ENCODE data around the gene CSTF1.

The CSTF1 gene

DNA sequence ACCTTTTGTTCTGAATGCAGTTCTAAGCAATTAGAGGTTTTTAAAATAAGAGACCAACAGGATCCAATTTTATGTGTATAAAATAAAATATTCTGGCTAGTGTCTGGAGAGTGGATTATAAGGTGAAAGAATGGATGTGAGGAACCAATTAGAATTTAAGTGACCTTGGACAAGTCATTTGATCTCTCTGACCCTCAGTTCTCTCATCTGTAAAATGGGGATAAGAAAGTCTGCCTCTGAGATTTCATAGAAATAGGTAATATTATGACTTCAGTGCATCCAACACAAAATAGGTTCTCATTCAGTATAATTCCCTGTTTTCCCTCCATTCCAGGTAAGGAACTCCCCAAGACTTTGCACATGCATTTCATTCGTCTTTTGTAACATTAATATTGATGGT lies 38.5 kb downstream of the CSTF1 start:
- no peak for DNase-seq

DNA sequence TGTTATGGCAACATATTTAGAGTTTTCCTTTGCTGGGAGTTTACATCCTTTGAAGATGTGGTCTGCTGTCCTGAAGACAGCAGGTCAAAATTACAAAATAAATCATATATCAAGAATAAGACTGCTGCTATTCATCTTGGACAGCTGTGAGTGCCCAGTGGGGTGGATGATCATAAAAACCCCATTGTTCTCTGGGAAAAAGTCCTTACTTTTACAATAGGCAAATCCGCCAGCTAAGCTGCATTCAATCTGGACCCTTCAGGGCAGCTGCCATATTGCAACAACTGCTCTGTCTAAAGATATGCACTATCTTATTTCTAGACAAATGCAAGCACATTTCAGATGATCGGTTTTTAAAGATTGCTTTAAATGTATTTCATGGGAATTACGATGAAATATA lies 39.0 kb downstream of the CSTF1 start:
- DNase-seq: no peak

DNA sequence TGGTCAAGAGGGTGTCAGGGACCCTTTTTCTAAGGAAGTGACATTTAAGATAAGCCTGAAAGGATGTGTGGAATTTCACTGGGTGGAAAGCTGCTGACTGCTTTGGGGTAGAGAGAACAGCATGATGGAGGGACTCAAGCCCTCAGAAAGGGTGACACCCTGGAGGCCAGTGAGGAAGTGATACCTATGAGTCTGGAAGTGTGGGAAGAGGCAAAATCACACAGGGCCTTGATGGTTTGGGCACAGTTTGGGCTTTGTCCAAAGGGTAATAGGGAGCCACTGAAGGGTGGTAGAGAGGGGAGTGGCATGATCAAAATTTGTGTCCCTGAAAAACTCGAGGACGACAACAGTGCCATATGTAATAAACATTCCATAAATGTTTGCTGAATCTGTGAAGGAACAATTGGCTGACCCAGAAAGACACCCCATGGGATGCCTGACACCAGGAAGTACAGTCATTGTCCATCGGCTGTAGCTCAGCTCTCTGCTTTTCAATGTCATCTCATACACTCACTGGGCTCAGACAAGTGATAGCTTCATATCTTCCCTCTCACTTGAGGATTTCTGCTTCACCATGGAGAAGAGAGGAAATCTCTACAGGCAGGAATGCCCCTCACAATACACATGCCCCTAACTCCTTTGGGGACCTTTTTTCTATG lies 40.9 kb downstream of the CSTF1 start:
- no peak for DNase-seq

DNA sequence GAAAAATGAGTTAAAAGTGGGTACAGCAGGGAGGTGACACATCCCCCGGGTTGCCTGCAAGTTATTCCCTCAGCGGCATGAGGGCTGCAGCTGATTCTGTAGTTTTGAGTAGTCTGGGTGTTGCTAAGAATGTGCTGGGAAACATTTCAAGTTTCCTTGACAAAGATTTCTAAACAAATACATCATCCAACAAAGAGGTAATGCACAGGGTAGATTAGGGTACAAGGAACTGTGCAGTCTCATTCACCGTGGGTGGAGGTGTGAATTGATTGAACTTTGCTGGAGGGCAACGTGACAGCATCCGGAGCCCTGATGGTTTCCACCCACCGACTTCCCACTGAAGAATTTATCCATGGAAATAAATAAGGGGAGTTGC lies 41.4 kb downstream of the CSTF1 start:
- DNase-seq: no peak

DNA sequence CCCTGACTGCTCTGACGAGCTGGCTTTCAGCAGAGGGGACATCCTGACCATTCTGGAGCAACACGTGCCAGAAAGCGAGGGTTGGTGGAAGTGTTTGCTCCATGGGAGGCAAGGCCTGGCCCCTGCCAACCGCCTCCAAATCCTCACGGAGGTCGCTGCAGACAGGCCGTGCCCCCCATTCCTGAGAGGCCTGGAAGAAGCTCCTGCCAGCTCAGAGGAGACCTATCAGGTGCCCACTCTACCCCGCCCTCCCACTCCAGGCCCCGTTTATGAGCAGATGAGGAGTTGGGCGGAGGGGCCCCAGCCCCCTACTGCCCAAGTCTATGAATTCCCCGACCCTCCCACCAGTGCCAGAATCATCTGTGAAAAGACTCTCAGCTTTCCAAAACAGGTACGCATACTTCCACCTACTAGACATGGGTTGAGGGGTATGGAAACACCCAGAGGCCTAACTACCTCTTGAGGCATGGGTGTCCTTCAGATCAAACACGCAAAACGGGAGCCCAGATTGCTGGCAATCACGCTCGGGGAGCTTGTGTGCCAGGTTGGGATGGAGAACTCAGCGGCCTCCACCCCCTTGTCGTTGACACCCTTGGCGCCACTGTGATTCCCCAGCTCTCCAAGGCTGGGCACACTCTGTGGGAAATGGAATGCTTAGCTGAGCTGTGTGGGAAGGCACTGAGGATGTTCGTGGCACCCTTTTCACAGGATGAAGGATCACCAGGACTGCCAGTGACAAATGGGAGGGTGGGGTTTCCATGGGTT lies 44.9 kb downstream of the CSTF1 start:
- DNase-seq: no peak

DNA sequence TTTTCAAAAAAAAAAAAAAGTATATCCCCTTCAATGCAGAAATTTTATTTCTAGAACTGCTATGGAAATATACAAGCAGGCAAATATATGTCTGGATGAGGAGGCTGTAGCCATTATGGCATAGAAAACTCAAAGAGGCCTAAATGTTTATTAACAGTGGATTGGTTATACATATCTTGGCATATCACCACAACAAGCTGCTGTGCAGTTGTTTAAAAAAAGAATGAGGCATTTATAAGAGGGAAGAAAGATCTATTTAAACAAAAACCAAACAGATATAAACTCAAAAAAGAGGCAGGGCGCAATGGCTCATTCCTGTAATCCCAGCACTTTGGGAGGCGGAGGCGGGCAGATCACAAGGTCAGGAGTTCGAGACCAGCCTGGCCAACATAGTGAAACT lies 45.8 kb downstream of the CSTF1 start:
- DNase-seq: no peak

DNA sequence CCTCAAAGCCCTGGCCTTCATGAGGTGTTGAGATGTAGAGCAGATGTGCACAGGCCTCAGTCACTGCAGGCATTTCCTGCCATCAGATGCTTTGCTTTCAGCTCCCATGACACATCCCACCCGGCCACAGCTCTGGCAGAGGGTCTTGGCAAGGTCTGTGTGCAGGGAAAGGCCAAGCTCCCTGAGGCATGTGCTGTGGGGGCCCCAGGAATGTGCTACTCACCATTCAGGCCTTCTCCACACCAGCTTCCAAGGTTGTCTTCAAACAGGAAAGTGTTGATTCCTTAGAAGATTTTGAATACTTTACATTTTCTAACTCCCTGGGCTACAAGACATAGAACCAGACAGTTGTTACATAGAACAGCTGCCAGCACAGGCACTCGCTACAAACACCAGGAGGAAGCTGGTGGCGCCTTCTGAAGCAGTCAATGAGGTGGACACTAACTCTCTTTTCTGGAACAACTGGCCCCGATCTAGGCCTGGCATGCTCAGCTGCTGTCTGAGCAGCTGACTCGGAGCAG lies 47.4 kb downstream of the CSTF1 start:
- DNase-seq: no peak

DNA sequence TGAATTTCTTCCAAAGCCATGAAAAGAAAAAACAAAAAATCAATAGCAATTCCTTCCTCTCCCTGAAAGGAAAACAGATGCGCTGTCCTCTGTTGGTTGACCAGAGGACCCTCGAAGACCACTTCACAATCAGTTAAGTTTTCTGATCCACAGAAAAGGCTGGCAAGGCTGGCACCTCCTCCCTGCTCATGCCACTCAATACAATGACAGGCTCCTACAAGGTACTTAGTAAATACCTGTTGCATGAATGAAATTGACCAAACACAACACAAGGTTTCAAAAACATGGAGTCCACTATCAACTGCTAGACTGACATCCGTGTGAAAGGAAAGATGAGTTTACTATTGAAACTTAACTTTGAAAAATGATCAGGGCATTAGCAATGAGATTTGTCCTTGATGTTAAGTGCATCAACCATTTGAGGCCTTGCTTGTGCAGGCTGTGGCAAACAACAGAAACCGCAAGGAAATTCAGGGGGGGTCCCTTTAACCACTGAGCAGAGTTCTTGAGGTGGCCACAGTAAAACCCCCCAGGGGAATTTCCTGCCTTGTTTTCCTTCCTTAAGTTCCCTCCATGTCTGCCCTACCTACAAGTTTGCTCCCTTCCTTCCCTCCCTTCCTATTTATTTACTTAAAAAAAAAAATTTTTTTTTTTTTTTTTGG lies 48.0 kb downstream of the CSTF1 start:
- no peak for DNase-seq

DNA sequence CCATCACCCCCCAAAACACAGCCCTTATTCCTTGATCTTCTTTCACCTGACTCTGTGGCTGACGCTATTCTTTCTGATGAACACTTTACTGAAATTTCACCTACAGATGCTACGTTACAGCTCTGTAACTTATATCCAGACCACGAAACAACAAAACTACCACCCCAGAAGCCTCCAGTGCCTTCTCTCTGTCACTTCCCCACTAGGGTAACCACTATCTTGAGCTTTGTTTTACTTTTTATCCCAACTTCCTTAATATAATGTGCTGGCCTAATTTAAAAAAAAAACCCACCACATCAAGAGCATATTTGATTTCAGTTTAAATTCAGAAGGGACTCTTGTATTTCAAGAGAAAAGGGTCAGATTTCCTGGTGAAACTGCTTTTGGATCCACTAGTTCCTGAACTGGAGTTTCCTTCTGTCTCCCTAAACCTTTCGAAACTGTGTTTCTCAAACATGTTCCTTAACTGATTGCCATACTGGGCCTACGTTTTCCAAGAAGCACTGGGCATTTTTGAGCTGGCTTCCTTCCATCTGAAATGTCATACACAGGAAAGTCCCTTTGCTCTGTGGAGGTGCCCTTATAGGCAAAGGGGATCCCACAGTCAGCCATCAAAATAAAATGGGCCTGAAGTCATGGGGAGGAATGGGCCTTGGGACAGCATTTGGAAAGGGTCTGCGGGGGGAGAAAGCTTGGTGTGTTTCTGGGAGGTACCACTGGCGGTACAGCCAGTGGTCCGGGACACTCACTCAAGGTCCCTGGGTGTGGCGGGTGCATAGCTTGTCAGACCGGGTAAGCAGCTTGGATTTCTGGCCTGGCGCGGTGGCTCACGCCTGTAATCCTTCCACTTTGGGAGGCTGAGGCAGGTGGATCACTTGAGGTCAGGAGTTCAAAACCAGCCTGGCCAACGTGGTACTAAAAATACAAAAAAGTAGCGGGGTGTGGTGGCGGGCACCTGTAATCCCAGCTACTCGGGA lies 50.2 kb downstream of the CSTF1 start:
- no peak for DNase-seq

DNA sequence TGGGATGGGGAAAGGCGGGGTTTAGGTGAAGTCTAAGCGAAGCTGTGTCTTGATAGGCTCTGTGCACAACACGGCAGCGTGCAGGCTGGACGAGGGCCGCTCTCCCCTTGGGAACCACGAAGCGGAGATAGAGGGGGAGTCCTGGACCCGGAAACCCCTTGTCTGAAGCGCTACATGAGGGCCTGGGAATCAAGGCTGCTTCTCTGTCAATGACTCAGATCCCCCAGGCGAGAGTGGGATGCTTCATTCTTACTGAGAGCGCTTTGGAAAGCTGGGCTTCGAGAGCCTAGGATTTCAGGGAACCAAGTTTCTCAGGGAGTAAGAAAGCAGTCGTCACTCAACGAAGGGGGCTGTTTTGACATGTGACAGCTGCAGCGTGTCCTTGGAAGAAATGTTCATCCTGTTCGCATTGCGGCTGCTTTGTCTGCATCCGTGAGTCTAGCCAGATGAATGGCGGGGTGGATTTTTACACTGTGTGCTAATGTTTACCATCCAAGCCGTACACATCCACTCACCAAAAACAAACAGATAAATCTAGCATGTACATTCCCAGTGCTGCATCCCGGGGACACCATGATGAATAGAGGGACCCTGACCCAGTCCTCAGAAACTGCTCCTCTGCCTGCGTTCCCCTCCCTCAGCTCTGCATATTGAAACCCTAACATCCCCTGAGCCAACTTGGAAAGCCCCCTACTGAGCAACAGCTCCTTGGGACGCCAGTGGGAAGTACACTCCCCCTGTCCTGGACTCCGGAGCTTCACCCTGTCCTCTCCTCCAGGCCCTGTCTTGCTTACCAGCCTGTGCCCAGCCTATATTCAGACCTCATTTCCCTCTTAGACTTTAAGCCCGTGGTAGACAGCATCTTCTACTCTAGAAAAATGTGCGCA lies 51.5 kb downstream of the CSTF1 start:
- no peak for DNase-seq

DNA sequence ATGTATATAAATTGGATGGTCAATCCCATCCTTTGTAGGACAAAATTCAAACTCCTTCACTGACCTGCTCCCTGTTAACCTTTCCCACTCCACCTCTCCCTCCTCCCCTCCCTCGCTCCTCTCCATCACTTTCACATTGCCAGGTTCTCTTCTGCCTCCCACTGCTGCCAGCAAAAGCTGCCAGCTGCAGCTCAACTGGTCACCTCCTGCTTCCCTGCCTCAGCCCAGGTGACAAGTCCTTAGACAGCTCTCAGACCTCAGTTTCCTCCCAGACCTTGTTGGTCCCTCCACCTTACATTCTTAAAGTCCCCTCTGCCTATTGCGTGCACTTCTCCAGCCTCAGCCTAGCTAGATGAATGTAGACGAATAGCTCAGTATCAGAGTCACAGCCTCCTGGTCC lies 52.7 kb downstream of the CSTF1 start:
- no peak for DNase-seq

DNA sequence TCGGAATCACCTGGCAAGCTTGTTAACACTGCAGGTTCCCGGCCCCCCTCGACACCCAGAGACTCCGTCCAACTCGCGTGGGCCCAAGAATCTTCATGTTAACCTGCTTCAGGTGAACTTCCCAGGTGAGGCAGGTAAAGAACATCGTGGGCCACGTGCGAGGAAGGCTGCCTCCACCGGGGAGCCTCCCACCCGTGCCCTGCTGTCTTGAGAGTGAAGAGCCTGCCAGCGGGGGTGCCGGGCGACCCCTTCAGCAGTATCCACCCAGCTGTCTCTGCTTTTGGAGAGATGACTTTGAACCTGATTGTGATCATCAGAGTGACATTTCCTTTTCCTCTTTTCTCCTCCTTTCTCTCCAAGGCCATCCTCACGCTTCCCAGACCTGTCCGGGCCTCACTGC lies 53.1 kb downstream of the CSTF1 start:
- DNase-seq: no peak

DNA sequence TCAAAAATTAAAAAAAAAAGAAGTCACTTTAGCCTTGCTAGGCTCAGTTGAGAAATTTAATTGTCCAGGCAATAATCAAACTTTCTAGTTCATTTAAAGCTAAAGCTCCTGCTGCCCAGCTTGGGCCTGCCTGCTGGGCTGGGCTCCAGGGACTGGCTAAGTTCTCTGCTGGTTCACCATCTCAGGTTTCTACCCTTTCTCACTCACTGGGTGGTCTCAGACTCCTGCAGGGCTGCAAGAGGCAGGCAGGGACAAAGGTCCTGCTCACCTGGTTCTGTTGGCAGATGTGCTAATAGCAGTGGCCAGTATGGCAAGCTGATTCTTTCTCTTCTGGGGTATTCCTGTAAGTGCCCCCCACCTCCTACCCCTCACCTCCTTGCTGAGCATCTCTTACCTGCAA lies 54.8 kb downstream of the CSTF1 start:
- no peak for DNase-seq

DNA sequence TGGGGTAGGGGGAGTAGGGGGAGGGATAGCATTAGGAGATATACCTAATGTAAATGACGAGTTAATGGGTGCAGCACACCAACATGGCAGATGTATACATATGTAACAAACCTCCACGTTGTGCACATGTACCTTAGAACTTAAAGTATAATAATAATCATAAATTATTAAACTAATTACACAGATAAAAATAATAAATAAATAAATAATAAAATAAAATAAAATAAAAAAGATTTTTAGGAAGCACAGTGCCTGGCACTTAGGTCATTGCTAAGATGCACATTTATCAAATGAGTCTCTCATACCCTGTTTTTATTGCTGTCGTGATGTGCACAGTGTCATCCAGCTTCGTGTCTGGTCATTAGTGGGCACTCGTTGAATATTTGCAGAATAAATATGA lies 57.0 kb downstream of the CSTF1 start:
- DNase-seq: no peak

DNA sequence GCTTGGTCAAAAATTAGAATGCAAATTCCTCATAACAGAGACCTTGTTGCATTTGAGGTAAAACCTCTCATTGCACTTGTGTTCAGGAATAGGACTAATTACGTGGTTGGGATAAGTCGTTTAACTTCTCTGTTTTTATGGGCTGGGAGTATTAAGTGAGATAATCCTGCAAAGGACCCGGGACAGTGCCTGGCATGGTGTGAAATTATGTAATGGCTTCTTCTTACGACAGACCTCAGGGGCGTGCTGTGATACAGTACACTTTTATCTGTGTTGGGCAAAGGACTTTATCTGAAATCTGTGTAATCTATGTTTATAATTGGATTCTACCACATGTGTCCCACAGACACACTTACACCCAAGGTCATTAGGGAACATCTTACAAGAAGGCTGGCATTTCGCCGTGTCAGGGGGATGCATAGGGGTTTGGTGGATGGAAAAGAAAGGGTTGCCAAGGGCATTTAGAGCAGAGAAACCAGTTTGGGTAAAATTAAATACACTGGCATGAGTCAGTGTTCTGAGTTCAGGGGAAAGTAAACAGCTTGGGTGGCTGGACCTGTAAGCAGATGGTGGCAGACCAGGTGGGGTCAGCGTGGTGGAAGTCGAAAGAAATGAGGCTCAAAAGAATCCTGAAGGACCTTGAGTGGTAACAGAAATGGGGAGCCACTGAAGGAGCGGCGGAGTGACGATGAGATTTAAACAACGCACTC lies 58.8 kb downstream of the CSTF1 start:
- DNase-seq: no peak

DNA sequence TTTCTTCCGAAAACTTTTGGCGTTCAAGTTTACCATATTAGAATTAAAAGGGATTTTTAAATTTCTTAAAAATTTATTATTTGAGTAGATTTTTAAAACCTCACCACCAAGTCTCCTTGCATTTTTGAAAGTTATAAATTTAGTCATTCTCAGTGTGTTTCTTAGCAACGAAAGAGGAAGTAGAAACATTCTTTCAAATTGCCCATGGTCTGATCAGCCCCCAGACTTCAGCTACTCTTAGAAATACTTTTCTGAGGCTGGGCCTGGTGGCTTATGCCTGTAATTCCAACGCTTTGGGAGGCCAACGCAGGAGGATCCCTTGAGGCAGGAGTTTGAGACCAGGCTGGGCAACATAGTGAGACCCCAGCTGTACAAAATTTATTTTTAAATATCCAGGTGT lies 60.9 kb downstream of the CSTF1 start:
- no peak for DNase-seq

DNA sequence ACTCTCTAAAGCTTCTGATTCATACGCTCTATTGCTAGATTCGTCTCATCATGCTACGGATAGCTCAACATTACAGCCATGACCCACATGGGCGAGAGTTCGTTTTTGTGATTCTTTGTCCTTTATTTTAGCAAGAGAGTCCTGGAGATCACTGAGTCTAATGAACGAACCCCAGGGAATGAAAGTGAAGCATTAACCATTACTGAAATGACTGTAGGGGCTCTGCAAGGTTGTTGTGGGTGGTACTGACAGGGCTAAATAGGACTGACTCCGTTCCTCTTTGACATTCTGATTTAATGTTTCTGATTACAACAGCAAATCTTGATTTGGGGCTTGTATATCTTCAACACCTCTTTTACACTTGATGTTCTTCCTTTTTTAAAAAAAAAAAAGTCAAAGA lies 62.3 kb downstream of the CSTF1 start:
- DNase-seq: no peak
